ENCODE results near the gene F8A2.
"Not testable (repeated sequence)": the region's sequence is repeated elsewhere in the genome, so short reads cannot be mapped to it uniquely, and the experiment has no call there.

The F8A2 gene

DNA sequence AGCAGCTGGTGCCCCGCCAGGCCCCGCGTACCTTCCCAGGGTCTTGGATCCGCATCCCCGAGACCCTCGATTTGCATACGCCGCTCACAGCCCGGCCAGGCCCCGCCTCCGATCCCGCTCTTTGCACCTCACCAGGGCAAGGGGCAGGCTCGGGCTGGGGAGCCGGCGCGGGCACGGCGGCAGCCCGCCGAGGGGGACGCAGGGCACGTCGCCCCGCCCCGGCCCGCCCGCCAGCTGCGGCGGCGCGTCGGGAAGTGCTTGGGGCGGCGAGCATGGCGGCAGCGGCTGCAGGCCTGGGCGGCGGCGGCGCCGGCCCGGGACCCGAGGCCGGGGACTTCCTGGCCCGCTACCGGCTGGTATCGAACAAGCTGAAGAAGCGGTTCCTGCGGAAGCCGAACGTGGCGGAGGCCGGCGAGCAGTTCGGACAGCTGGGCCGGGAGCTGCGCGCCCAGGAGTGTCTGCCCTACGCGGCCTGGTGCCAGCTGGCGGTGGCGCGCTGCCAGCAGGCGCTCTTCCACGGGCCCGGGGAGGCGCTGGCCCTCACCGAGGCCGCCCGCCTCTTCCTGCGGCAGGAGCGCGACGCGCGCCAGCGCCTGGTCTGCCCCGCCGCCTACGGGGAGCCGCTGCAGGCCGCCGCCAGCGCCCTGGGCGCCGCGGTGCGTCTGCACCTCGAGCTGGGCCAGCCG is at the start of gene F8A2:
Gene F8A2, plus strand, starts transcription at position 253 of the 686 bp plus-strand sequence. Its CDS starts 20 bp downstream, at position 273.
- not testable (repeated sequence) for DNase-seq

GRCh38 chrX:155333544-155334100 is 48.3 kb upstream of the F8A2 start:
- DNase-seq: no peak

GRCh38 chrX:155334486-155335336 is 47.2 kb upstream of the F8A2 start, which contains the start of gene CLIC2:
Gene CLIC2 (minus strand): TSS chrX:155334614. CDS start chrX:155334427, 187 bp downstream.
- DNase-seq: no peak

DNA sequence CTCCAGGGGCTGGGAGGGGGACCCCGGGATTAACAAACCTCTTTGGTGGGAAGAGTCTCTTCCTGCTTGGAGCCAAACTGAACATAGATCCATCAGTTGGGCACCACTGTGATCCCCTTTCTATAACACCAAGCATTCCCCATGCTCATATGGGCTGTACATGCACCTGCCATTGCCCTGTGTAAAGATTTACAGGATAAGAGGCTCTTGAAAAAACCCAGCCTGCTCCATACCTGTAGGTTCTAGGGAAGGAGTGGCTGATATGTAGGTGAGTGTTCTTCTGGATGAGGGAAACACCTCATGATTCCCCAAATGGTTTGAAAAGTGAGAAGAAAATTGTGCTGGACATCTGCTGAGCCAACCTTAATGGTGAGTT is 46.6 kb upstream of the F8A2 start:
- DNase-seq: not testable (repeated sequence)

- not testable (repeated sequence) for DNase-seq
These were observed 36.2 kb upstream of the F8A2 start for GRCh38 chrX:155345689-155346088.

DNA sequence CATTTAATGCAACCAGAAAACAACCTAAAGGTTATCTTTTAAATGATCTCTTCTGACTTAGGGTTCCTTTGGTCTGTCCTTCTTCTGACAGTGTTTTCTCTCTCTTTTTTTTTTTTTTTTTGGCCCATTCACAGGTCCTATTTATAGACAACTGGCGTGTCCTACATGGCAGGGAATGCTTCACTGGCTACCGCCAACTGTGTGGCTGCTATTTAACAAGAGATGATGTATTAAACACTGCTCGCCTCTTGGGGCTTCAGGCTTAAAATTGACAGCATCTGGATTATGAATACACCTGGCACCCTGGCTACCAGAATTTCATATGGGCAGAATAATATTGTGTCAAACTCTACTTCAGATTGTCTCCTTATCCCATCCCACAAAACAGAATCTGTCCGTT is 32.4 kb upstream of the F8A2 start:
- not testable (repeated sequence) for DNase-seq

GRCh38 chrX:155363712-155364111 is 18.2 kb upstream of the F8A2 start:
- DNase-seq: not testable (repeated sequence)

DNA sequence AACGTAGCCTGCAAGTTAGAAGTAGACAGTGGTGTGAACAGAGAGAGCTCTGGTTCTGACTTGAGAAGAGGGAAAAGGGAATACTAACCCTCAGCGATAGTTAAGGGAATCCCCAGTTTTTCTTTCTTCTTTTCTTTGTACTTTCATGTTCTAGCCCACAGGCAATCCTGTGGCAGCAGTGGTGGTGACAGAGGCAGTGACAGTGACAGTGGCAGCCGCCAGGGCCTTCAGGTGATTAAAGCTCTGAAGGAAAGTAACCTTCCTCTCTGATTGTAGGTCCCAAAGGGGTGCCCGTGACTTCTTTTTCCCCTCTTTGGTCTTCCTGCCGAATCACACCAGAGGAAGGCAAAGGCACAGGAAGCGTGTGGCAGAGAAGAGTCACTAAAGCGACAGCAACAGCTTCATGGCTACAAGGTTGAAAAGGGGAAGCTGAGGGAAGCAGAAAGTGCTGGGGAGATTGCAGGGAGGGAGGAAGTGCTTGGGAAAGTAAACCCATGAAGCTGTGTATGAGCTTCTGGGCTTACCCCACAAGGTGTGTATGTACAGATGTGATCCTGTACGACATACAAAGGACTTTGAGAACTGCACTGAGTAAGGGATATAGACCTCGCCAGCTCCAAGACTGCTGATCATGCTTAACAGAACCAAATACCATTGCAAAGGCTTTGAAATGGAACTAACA is 8.0 kb upstream of the F8A2 start:
- not testable (repeated sequence) for DNase-seq

- not testable (repeated sequence) for DNase-seq
These were observed 2.1 kb upstream of the F8A2 start for GRCh38 chrX:155379802-155380201.

- not testable (repeated sequence) for DNase-seq
These were observed 653 bp downstream of the F8A2 start for GRCh38 chrX:155382529-155382967.

DNA sequence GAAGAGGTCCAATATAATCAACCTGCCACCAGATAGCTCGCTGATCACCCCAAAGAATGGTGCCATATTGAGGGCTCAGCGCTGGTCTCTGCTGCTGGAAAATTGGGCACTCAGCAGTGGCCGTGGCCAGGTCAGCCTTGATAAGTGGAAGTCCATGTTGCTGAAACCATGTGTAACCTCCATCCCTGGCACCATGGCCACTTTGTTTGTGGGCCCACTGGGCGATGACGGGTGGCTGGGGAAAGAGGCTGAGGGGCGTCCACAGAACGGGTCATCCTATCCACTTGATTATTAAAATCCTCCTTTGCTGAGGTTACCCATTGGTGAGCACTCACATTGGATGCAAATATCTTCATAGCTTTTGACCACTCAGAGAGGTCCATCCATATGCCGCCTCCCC is 7.7 kb downstream of the F8A2 start:
- DNase-seq: no peak

DNA sequence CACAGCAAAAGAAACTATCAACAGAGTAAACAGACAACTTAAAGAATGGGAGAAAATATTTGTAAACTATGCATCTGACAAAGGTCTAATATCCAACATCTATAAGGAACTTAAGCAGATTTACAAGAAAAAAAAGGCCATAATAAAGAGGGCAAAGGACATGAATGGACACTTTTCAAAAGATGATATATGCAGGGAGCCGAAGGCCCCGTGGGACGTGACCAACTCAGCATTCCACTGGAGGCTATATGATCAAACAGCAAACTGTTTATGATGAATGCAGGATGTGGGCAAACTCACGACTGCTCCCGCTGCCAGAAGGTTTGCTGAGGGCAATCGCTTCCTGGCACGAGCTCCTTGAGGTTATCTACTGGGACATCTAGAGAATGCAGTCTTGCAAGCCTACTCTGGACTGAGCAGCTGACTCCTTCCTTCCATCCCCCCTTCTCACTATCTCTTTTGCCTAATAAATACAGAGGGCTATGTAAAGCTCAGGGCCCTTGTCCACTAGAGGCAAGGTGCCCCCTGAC is 12.9 kb downstream of the F8A2 start:
- DNase-seq: peak; percentile 0

DNA sequence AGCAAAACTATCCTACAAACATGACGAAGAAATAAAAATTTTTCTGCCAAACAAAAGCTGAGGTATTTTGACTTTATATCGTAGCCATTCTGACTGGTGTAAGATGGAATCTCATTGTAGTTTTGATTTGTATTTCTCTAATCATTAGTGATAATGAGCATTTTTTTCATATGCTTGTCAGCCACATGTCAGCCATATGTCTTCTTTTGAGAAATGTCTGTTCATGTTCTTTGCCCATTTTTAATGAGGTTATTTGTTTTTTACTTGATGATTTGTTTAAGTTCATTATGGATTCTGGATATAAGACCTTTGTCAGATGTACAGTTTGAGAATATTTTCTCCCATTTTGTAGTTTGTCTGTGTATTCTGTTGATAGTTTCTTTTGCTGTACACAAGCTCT is 24.5 kb downstream of the F8A2 start:
- no peak for DNase-seq

GRCh38 chrX:155417769-155418168 is 35.9 kb downstream of the F8A2 start:
- DNase-seq: no peak
